22Rv1 (cell line): ENCODE measurements around the gene ATP13A3.

Experiments
- H3K27ac ChIP-seq: fragments of 450-650 bp; 2 replicates; pipeline ENCODE4 v1.5.1; 2017
- ZFX ChIP-seq: fragments of 450-650 bp; IDR thresholded peaks from 2 replicates; pipeline ENCODE4 v1.6.1; 2017; ENCODE audit warnings: antibody characterized with exemption, borderline replicate concordance
- TF ChIP-seq, protein P1 (sequence below): fragments of 450-650 bp; IDR thresholded peaks from 2 replicates; pipeline ENCODE4 v1.5.1; 2017; ENCODE audit warnings: mild to moderate bottlenecking

Gene ATP13A3

DNA sequence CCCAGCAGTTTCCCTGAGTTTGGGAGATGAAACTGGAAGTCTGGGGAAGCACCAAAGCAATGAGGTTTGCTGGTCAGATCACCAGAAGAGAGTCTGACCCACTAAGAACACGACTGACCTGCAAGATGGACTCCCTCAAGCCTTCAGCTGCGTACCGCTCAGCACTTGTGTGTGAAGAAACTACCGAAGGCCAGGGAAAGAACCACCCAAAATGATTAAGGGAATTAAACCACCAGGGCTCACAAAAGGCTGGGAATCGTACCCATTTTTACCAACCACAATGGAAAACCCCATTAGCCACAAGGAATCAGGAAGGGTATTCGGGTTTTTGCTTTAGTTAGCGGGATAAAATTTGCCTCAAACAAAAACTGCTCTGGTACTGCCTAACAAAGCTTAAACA, 21.6 kb downstream of the ATP13A3 start:
- TF ChIP-seq, protein P1, sequence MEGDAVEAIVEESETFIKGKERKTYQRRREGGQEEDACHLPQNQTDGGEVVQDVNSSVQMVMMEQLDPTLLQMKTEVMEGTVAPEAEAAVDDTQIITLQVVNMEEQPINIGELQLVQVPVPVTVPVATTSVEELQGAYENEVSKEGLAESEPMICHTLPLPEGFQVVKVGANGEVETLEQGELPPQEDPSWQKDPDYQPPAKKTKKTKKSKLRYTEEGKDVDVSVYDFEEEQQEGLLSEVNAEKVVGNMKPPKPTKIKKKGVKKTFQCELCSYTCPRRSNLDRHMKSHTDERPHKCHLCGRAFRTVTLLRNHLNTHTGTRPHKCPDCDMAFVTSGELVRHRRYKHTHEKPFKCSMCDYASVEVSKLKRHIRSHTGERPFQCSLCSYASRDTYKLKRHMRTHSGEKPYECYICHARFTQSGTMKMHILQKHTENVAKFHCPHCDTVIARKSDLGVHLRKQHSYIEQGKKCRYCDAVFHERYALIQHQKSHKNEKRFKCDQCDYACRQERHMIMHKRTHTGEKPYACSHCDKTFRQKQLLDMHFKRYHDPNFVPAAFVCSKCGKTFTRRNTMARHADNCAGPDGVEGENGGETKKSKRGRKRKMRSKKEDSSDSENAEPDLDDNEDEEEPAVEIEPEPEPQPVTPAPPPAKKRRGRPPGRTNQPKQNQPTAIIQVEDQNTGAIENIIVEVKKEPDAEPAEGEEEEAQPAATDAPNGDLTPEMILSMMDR, result no peak
- H3K27ac ChIP-seq, result no peak overlapping the region

DNA sequence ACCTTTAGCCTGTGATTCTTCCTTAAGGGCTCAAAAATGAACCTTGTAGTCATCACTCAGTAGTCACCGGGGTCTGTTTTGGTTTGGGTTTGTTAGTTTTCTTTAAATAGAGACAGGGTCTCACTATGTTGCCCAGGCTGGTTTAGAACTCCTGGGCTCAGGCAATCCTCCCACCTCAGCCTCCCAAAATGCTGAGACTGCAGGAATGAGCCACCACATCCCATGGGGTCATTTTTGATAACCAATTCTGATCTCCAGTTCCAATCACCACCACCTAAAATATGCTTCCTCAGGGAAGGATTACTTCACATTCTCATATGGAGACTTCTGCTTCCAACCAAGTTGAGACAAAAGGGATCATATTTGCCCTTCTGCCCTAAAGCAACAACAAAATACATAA, 22.1 kb downstream of the ATP13A3 start:
- H3K27ac ChIP-seq, result no peak overlapping the region
- no peak for TF ChIP-seq ZFX

DNA sequence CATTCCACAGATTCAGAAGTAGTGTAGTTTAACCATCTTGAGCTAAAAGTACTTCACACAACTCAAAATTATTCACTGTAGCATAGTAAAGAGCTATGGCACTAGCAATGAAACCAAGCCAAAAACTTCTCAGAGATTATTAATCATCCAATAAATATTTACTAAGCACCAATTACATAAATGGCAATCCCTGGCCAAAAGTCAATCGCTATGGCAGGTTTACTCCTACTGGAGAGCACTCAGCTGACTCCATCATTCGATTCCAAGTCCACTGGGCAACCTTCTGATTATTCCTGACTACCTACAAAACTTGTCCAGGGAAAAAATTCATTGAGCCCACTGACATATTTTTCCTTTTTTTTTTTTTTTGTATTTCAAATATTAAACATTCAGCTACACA, 23.9 kb downstream of the ATP13A3 start:
- TF ChIP-seq, protein P1, result no peak
- TF ChIP-seq ZFX, result no peak
- no peak overlapping the region for H3K27ac ChIP-seq

DNA sequence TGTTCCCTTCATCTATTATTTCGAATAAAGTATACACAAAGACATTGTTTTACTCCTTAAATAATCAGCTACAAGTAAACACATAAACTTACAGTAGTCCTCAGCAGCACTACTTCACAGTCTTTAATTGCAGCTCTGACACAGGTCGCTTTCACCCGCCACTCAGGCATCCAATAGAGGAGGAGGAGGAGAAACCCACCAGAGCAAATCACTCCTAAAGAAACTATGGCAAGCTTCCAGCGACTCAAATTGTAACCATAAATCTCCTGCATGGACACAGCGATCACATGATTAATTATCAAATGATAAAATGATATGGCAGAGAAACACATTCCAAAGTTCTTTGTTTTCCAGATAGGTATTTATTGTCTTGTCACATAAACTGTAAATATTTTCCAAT, 26.2 kb downstream of the ATP13A3 start:
- H3K27ac ChIP-seq, result no peak overlapping the region
- no peak for TF ChIP-seq ZFX
- TF ChIP-seq, protein P1, result no peak

DNA sequence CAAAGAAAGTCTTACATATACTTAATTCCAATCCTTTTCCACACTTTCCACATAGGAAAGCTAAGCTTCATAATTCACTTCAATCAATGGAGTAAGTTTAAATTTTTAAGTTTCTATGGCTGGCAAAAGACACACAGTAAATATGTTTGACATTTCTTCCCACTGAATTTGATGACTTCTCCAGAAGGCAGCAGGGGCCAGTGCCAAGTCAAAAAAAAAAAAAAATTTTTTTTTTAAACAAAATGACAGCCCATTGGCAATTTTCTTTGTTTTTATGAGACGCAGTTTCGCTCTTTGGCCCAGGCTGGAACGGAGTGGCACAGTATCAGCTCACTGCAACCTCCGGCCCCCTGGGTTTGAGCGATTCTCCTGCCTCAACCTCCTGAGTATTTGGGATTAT, 28.7 kb downstream of the ATP13A3 start:
- H3K27ac ChIP-seq, result no peak overlapping the region
- TF ChIP-seq, protein P1, result no peak

DNA sequence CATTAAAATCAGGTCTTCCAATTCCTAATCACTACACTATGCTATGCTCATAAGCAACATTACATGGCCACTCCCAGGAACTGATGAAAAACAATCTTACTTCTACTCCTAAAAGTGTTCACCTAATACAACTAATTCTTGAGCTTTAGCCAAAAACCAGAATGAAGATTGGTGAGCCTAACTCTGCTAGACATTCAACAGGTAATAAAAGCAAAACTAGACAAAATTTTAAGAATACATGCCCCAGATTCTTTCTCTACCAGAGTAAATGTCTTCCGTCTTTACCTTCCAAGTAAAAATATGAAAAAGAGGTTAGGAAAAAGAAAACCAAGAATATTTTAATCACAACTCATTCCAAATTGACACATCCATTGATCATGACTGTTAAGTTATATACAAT, 31.3 kb downstream of the ATP13A3 start:
- no peak overlapping the region for H3K27ac ChIP-seq
- TF ChIP-seq ZFX, result no peak
- TF ChIP-seq, protein P1, result no peak

DNA sequence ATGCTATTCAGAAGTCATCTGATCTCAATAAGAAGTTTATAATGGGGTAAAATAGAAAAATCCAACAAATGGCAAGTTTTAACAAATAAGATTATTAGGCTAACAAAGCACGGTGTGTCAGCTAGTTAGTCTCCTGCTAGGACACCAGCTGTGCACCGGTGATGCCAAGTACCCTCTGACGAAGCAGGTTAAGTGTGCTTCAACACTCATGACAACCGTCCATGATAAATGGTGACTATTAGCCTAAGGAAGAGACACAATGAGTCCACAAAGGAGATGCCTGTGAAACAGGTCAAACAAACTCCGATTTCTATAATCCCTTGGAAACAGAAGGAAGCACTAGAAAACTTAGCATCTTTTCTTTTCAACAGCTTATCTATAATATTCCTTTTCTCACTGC, 36.5 kb downstream of the ATP13A3 start:
- H3K27ac ChIP-seq, result no peak overlapping the region
- TF ChIP-seq, protein P1, result no peak
- no peak for TF ChIP-seq ZFX

DNA sequence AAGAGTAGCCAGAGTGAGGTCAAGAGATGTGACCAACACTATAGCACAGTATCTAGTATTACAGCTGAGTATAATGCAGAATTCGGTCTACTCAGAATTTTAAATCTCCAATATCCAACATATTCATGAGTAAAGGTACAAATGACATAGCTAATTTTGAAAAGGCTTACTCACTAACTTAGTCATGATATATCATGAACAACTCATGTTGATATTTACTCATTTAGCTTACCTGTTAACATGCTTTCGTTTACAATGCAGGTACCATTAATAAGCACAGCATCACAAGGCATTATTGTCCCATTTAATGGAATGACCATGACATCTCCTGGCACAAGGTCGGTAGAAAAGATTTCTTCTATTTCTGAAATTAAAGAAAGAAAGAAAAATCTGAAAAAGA, 36.9 kb downstream of the ATP13A3 start:
- H3K27ac ChIP-seq, result no peak overlapping the region
- no peak for TF ChIP-seq ZFX
- TF ChIP-seq, protein P1, result no peak
